ENCODE measurements around the gene GOLGA7B. TPM values are rescaled to one million over a fixed set of nuclear protein-coding genes. Genes with fewer than 3 reads are reported as not detected.

The GOLGA7B gene
- total RNA-seq, 1 donor from 2014 or later = 2.5 TPM

DNA sequence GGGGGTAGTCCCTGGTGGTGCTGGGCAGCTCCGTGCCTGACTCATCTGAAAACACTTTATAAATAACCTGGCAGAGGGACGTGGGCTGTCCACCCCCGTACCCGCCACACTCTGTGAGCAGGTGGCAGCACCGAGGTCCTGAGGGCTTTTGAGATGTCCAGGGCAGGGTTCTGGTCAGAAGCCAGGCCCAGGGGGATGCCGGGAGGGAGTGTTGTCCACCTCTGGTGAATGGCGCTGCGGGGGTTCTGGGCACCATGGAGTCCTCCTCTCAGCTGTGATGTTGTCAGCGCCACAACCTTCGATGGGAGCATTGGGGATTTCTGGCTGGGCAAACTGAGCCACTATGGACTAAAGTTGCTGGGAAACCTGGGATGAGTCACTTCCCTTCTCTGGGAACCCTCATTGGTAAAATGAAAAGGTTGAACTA, 27.4 kb upstream of the GOLGA7B start:
- TF ChIP-seq, protein P1, sequence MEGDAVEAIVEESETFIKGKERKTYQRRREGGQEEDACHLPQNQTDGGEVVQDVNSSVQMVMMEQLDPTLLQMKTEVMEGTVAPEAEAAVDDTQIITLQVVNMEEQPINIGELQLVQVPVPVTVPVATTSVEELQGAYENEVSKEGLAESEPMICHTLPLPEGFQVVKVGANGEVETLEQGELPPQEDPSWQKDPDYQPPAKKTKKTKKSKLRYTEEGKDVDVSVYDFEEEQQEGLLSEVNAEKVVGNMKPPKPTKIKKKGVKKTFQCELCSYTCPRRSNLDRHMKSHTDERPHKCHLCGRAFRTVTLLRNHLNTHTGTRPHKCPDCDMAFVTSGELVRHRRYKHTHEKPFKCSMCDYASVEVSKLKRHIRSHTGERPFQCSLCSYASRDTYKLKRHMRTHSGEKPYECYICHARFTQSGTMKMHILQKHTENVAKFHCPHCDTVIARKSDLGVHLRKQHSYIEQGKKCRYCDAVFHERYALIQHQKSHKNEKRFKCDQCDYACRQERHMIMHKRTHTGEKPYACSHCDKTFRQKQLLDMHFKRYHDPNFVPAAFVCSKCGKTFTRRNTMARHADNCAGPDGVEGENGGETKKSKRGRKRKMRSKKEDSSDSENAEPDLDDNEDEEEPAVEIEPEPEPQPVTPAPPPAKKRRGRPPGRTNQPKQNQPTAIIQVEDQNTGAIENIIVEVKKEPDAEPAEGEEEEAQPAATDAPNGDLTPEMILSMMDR (IDR thresholded peaks at IDR 0.05; ENCODE audit: unreplicated experiment) = no peak
- no peak overlapping the region for H3K27ac Mint-ChIP-seq (ENCODE audit: unreplicated experiment)
- H3K4me3 Mint-ChIP-seq (ENCODE audit: unreplicated experiment) = no peak overlapping the region
- H3K9me3 Mint-ChIP-seq (ENCODE audit: unreplicated experiment) = no peaks in the 10 kb centered on the region
- no peak for DNase-seq (ENCODE audit: low spot score)
- H3K36me3 Mint-ChIP-seq (ENCODE audit: low read depth, unreplicated experiment) = no peaks in the 10 kb centered on the region
- H3K4me1 Mint-ChIP-seq (ENCODE audit: unreplicated experiment) = peaks cover 3% of the 10 kb centered on the region
- peaks cover 8% of the 10 kb centered on the region for H3K27me3 Mint-ChIP-seq (ENCODE audit: unreplicated experiment)

DNA sequence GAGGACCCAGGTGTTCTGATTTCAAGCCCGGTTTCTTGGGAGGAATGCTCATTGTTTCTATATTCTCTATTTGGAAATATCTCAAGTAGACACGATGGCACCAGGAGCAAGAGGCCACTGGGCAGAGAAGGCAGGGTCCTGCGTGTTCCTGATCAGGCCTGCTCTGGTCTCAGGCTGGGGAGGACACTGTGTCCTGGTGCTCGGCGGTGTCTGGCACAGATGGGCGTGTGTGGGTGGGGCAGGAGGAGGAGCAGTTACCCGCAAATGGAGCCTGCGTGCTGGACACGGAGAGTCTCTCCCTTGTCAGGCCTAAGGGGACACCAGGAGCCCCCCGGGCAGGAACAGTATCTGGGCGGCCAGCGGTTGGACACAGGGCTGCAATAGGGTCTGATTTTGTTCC, 25.9 kb upstream of the GOLGA7B start:
- TF ChIP-seq, protein P1 (IDR thresholded peaks at IDR 0.05; ENCODE audit: unreplicated experiment) = no peak
- Mint-ChIP-seq H3K27me3 (ENCODE audit: unreplicated experiment) (peaks cover 7% of the 10 kb centered on the region), H3K4me1 (ENCODE audit: unreplicated experiment) (peaks cover 6% of the 10 kb centered on the region), H3K27ac (ENCODE audit: unreplicated experiment) (no peak overlapping the region), H3K36me3 (ENCODE audit: low read depth, unreplicated experiment) (no peaks in the 10 kb centered on the region), H3K4me3 (ENCODE audit: unreplicated experiment) (no peak overlapping the region), H3K9me3 (ENCODE audit: unreplicated experiment) (no peaks in the 10 kb centered on the region)
- no peak for DNase-seq (ENCODE audit: low spot score)

DNA sequence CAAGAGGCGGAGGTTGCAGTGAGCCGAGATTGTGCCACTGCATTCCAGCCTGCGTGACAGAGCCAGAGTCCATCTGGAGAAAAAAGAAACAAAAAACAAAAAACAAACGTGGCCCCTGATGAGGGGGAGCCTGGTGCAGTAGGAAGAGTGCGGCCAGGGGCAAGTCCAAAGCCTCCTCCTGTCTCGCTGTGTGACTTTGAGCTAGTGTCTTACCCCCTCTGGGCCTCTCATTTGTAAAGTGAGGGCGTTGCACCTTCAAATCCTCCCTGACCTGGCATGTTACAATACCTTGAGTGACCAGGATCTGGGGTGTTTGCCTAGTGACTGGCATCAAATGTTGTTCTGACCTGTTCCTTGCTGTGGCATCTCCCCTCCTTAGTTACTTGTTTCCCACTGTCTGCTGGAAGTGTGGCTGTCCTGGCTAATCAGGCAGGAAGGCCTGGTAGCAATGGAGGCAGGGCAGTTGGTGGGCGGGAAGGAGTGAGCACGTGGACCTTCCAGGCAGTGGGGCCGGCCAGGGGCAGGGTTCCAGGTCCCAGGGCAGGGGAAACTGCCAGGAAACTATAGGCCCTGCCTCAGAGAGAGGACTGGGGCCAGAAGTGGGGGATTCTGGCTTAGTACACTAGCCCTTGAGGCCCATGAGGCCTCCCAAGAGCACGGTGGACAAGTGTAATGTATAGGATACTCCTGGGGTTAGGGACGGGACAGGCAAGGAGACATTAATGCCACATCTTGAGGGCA, 24.5 kb upstream of the GOLGA7B start:
- Mint-ChIP-seq H3K27me3 (ENCODE audit: unreplicated experiment) (peaks cover 10% of the 10 kb centered on the region), H3K36me3 (ENCODE audit: low read depth, unreplicated experiment) (no peaks in the 10 kb centered on the region), H3K4me3 (ENCODE audit: unreplicated experiment) (no peak overlapping the region), H3K27ac (ENCODE audit: unreplicated experiment) (no peak overlapping the region), H3K9me3 (ENCODE audit: unreplicated experiment) (no peaks in the 10 kb centered on the region), H3K4me1 (ENCODE audit: unreplicated experiment) (peaks cover 19% of the 10 kb centered on the region)
- TF ChIP-seq, protein P1 (IDR thresholded peaks at IDR 0.05; ENCODE audit: unreplicated experiment) = no peak
- DNase-seq (ENCODE audit: low spot score) = no peak

DNA sequence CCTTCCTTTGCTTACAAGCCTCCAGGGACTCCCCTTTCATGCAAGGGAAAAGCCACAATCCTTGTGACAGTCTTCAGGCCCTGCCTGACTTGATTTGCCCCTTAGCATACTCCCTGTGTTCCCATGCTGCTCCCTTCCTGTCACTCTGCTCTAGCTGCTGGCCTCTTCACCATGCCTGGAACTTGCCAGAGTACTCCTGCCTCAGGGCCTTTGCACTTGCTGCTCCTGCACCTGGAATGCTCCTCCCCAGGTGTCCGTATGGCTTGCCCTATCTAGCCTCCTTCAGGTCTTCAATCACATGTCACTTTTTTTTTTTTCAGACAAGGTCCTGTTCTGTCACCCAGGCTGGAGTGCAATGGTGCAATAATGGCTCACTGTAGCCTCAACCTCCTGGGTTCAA, 22.8 kb upstream of the GOLGA7B start:
- H3K27me3 Mint-ChIP-seq (ENCODE audit: unreplicated experiment) = peaks cover 10% of the 10 kb centered on the region
- peaks cover 29% of the 10 kb centered on the region for H3K4me1 Mint-ChIP-seq (ENCODE audit: unreplicated experiment)
- no peaks in the 10 kb centered on the region for H3K36me3 Mint-ChIP-seq (ENCODE audit: low read depth, unreplicated experiment)
- TF ChIP-seq, protein P1 (IDR thresholded peaks at IDR 0.05; ENCODE audit: unreplicated experiment) = no peak
- H3K9me3 Mint-ChIP-seq (ENCODE audit: unreplicated experiment) = no peaks in the 10 kb centered on the region
- H3K4me3 Mint-ChIP-seq (ENCODE audit: unreplicated experiment) = no peak overlapping the region
- no peak overlapping the region for H3K27ac Mint-ChIP-seq (ENCODE audit: unreplicated experiment)
- no peak for DNase-seq (ENCODE audit: low spot score)

DNA sequence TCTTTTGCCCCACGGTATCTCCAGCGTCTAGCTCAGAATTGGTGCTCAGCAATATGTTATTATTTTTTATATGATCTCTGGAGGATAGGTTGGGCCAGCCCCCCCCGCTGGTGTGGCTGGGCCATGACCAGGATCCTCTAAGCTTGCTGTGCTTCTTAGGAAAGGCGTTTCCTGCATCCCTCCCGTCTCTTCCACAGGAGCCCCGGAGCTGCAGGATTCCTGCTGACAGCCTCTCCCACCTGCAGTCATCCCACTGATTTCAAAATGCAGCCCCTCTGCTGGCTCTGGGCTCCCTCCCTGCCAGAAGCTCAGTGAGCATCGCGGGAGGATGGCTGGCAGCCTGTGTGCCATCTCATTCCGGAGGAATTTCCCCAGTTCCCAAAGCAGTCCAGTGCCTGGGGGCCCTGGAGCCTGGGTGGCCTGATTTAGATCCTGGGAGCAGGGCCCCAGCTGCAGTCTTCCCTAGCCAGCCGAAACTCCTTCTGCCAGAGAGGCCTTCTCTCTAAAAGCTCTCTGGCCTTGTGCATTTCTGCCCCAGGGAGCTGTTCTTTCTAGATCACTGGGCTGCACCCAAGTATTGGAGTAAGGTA, 21.8 kb upstream of the GOLGA7B start:
- Mint-ChIP-seq H3K27me3 (ENCODE audit: unreplicated experiment) (peaks cover 10% of the 10 kb centered on the region), H3K36me3 (ENCODE audit: low read depth, unreplicated experiment) (no peaks in the 10 kb centered on the region), H3K4me1 (ENCODE audit: unreplicated experiment) (peaks cover 29% of the 10 kb centered on the region), H3K4me3 (ENCODE audit: unreplicated experiment) (no peak overlapping the region), H3K9me3 (ENCODE audit: unreplicated experiment) (no peaks in the 10 kb centered on the region), H3K27ac (ENCODE audit: unreplicated experiment) (no peak overlapping the region)
- TF ChIP-seq, protein P1 (IDR thresholded peaks at IDR 0.05; ENCODE audit: unreplicated experiment) = no peak
- DNase-seq (ENCODE audit: low spot score) = no peak

Data from endothelial cell (in vitro differentiated cells).